Esophagus squamous epithelium (tissue), 5 donors: ENCODE data around the gene GJD3. TPM values are rescaled to one million over a fixed set of nuclear protein-coding genes. Genes with fewer than 3 reads are reported as not detected.

Experiments
- DNase-seq: peaks from one replicate; lab custom pipeline; 2025; lab: John Stamatoyannopoulos, UW
- H3K27ac ChIP-seq, 4 donors: fragments of 200-600 bp; sonication (generic); one replicate each; pipeline ENCODE4 v1.5.1; 2016 to 2019; ENCODE audit warnings: mild to moderate bottlenecking in 1 of 4
- H3K27me3 ChIP-seq, 4 donors: fragments of 200-600 bp; sonication (generic); 1 replicate in 3 of 4; 2 replicates in 1 of 4; pipeline versions ENCODE4 v1.5.1 to v1.6.0; 2017 to 2021; ENCODE audit warnings: antibody characterized with exemption in 1 of 4
- H3K36me3 ChIP-seq, 3 donors: fragments of 200-600 bp; sonication (generic); one replicate each; pipeline ENCODE4 v1.5.1; 2016 to 2019
- H3K4me1 ChIP-seq, 3 donors: fragments of 200-600 bp; sonication (generic); one replicate each; pipeline ENCODE4 v1.5.1; 2017 to 2019
- H3K4me3 ChIP-seq, 4 donors: fragments of 200-600 bp; sonication (generic); 1 replicate in 3 of 4; 2 replicates in 1 of 4; pipeline ENCODE4 v1.5.1; 2016 to 2019; ENCODE audit warnings: mild to moderate bottlenecking in 2 of 4, moderate library complexity in 1 of 4
- H3K9me3 ChIP-seq, 3 donors: fragments of 200-600 bp; sonication (generic); one replicate each; pipeline ENCODE4 v1.5.1; 2016 to 2019
- POLR2A ChIP-seq, 4 donors: fragments of 450-650 bp; IDR thresholded peaks; one replicate each; pipeline ENCODE4 v1.6.1; 2017; ENCODE audit warnings: antibody characterized with exemption in 4 of 4, mild to moderate bottlenecking in 4 of 4, moderate library complexity in 3 of 4
- WGBS, 2 donors: methylation state at CpG; one replicate each; pipeline ENCODE4 v1.1.5; 2018; 5-methylcytosine and 5-hydroxymethylcytosine counted together
- intact Hi-C: fragments of 100-400 bp; cut with DNase I; formaldehyde crosslinking; loops from one replicate; pipeline ENCODE4 v1.15.0; 2022
- total RNA-seq, 4 donors: library from RNA; depleted of rRNA; stranded (reverse); fragments of >200 nt; gene quantifications; one replicate each; pipeline ENCODE4 v1.1.0, GENCODE V29; 2016
- TF ChIP-seq, protein P1 (sequence below), 6 experiments: fragments of 450-650 bp in 4 of 6; fragments of 200-600 bp in 2 of 6; sonication (generic) in 2 of 6; IDR thresholded peaks; one replicate each; pipeline ENCODE4 v1.5.1; 2016 to 2019; ENCODE audit warnings: antibody characterized with exemption in 6 of 6, mild to moderate bottlenecking in 4 of 6, moderate library complexity in 4 of 6
- donor health status: DM: yes; HTN: yes; CAD: no.

Gene GJD3
- total RNA-seq, 4 donors from 2014 or later = 0.38 to 1.7 (median 0.47) TPM; not detected in 1

DNA sequence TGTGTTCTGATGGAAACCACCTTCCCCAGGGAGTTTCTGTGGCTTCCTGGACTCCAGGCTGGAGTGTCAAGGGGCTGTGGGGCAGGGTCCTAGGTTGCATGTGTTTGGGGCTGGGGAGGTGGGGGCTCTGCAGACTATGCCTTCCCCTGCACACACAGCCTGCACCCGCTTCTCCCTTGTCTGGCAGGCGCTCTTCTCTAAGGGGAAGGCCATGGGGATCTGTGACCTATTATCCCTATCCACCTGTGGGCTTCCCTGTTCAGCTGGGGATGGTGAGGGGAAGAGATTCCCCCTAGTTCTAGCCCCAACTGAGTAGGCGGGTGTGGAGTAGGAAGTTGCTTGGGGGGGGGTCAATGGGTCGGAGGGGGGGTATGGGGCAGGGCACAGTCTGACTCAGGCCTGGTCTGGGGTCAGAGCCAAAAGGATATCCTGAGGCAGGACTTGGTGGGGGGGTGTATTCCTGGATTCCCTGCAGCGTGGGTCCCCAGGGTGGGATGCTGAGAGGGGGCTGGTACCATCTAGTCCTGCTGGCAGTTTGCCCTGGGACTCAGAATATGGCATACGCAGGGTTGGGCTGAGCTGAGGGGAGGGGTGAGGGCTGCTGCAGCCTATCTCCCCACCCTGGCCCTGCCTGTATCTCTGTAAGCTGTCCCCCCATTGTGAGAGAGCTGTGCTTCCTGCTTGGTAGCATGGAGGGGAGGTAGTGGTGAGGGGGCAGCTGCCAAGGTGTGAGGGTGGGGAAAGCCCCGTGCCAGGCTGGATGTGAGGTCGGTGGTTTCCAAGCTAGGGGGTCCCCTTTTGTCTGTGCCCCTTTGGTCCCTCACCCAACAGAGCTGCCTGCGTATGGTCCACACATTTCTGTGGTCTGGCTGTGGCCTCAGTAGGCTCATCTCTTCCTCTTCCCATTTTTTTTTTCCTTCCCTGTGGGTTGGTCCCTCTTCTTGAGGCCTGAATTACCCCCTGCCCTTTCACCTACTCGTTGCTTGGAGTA, 40.9 kb downstream of the GJD3 start:
- 5 to 42% methylated on average over 3 to 4 of the region's 10 CpGs for WGBS, 2 donors
- no peak for TF ChIP-seq POLR2A (IDR thresholded peaks at IDR 0.05)
- TF ChIP-seq, protein P1, sequence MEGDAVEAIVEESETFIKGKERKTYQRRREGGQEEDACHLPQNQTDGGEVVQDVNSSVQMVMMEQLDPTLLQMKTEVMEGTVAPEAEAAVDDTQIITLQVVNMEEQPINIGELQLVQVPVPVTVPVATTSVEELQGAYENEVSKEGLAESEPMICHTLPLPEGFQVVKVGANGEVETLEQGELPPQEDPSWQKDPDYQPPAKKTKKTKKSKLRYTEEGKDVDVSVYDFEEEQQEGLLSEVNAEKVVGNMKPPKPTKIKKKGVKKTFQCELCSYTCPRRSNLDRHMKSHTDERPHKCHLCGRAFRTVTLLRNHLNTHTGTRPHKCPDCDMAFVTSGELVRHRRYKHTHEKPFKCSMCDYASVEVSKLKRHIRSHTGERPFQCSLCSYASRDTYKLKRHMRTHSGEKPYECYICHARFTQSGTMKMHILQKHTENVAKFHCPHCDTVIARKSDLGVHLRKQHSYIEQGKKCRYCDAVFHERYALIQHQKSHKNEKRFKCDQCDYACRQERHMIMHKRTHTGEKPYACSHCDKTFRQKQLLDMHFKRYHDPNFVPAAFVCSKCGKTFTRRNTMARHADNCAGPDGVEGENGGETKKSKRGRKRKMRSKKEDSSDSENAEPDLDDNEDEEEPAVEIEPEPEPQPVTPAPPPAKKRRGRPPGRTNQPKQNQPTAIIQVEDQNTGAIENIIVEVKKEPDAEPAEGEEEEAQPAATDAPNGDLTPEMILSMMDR (IDR thresholded peaks at IDR 0.05) = no peak
- no peaks in the 10 kb centered on the region for H3K27me3 ChIP-seq
- DNase-seq = no peak
- intact Hi-C loops = no loop called here
- peaks cover 86 to 100% (median 100%) of the 10 kb centered on the region in 3 donors for H3K4me1 ChIP-seq
- H3K27ac ChIP-seq = peak overlapping the region; percentile 63 to 97 (median 92)
- peak overlapping the region in 3 of 4 donors; percentile 89 to 96 (median 92) for H3K4me3 ChIP-seq
- no peaks in the 10 kb centered on the region for H3K9me3 ChIP-seq
- no peaks in the 10 kb centered on the region for H3K36me3 ChIP-seq

DNA sequence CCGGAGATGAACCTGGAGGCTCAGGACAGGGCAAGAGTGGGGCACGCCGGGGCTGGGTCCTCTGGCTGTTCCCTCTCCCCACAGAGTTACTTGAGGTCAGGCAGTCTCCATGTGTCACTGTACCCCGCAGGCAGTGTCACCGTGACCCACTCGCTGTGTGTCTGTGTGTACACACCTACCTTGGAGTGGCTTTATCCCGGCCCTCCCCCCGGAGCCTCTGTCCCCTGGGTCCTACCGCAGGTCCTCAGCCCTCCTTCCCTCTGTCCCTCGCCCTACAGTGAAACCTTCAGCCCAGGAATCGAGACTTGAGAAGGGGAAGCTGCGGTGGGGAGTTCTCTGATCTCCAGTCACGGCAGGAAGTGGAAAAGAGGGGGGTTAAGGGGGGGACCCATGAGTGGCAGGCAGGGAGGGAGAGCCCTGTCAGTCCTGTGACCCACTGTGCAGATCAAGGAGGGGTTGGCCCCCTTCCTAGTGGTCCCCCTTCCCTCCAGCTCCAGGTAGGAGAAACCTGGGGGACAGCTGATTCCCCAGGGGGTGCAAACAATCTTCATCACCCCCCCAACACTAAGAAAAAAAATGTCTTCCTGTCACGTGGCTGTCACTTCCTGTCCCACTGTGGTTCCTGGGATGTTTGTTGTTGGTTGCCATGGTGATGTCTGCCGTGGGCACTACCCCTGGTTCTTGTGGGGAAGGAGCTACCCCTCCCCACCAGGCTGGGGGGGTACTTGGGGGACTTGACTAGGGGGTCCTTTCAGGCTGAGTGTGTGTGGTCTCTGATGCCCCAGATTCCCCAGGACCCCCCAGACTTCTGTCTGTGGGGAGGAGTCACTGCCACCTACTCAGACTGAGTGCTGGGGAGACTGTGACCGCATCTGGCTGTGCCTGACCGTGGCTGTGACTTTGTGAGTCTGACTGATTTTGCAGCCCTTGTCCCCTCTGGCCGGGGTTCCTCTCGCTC, 41.9 kb downstream of the GJD3 start:
- peak in 2 of 4 donors; percentile 25 to 48 for TF ChIP-seq POLR2A (IDR thresholded peaks at IDR 0.05)
- TF ChIP-seq, protein P1 (IDR thresholded peaks at IDR 0.05) = no peak
- Histone ChIP-seq H3K27me3 (no peaks in the 10 kb centered on the region), H3K4me3 (peak overlapping the region; percentile 1 to 96 (median 90)), H3K27ac (peak overlapping the region; percentile 63 to 97 (median 92)), H3K36me3 (no peaks in the 10 kb centered on the region), H3K4me1 (peaks cover 83 to 98% (median 91%) of the 10 kb centered on the region in 3 donors), H3K9me3 (no peaks in the 10 kb centered on the region)
- WGBS, 2 donors = 19% methylated on average over 4 to 5 of the region's 19 CpGs
- peak; percentile 57 for DNase-seq
- intact Hi-C loops = no loop called here

DNA sequence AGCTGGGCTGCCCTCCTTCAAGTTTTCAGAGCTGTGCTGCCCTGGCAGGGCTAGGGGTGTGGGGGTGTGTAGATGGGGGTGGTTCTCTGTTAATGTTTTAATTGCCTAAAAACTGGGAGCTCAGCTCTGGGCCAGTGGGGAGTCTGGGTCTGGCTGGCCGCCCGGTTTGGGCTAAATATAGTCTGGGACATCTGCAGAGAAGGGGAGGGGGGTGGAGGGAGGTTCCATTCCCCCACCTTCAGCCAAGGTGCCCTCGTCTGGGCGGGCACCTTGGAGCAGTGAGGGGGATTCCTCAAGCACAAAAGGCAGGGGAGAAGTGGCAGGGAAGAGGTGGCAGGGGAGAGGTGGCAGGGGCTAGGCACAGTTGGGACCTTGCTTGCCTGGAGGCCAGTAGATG, 42.6 kb downstream of the GJD3 start:
- Histone ChIP-seq H3K27ac (peak overlapping the region; percentile 63 to 97 (median 92)), H3K4me3 (peak overlapping the region; percentile 1 to 96 (median 90)), H3K27me3 (no peaks in the 10 kb centered on the region), H3K4me1 (peaks cover 83 to 98% (median 91%) of the 10 kb centered on the region in 3 donors), H3K36me3 (no peaks in the 10 kb centered on the region), H3K9me3 (no peaks in the 10 kb centered on the region)
- DNase-seq = no peak
- TF ChIP-seq, protein P1 (IDR thresholded peaks at IDR 0.05) = no peak
- no peak for TF ChIP-seq POLR2A (IDR thresholded peaks at IDR 0.05)
- WGBS, 2 donors = no CpG with 5 or more reads among the region's 4 CpGs
- intact Hi-C loops = no loop called here

DNA sequence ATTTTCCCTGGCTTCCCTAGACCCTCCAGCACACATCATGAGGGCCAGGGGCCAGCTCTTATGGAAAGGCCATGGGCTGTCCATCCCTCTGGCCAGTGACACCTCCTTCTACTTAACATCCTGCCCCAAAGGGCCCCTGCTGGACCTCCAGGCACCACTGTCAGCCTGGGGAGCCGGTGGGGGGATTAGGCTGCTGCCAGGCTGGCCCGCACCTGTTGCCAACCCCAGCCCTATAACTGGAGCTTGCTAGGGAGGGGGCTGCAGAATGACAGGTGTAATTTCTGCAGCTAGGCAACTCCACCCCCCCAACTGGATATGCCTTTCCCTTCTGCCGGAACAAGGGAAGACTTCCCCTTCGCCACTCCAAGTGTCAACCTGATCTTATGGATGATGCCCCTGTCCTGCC, 43.0 kb downstream of the GJD3 start:
- intact Hi-C loops = no loop called here
- peak overlapping the region; percentile 63 to 97 (median 92) for H3K27ac ChIP-seq
- DNase-seq = no peak
- peaks cover 83 to 98% (median 91%) of the 10 kb centered on the region in 3 donors for H3K4me1 ChIP-seq
- WGBS, 2 donors = 32 to 100% methylated on average over 1 to 2 of the region's 4 CpGs
- H3K9me3 ChIP-seq = no peaks in the 10 kb centered on the region
- H3K27me3 ChIP-seq = no peaks in the 10 kb centered on the region
- no peaks in the 10 kb centered on the region for H3K36me3 ChIP-seq
- TF ChIP-seq, protein P1 (IDR thresholded peaks at IDR 0.05) = no peak
- TF ChIP-seq POLR2A (IDR thresholded peaks at IDR 0.05) = no peak
- peak overlapping the region in 3 of 4 donors; percentile 89 to 96 (median 92) for H3K4me3 ChIP-seq
